Measurements from ENCODE around the gene RGCC.

RGCC gene

GRCh38 chr13:41453620-41454019 is 3.7 kb upstream of the RGCC start:
- in situ Hi-C loops (cut with MboI; ENCODE audit: low pct_unique_long_range_greater_than_20kb, low sequenced_read_pairs, unreplicated experiment) = no loop called here
- no peak for DNase-seq (ENCODE audit: low spot score)
- TF ChIP-seq CTCF (IDR thresholded peaks at IDR 0.05; ENCODE audit: extremely low read depth, insufficient read depth, missing control alignments) = no peak

GRCh38 chr13:41454170-41454569 is 3.2 kb upstream of the RGCC start:
- in situ Hi-C loops (cut with MboI; ENCODE audit: low pct_unique_long_range_greater_than_20kb, low sequenced_read_pairs, unreplicated experiment) = no loop called here
- no peak for DNase-seq (ENCODE audit: low spot score)
- TF ChIP-seq CTCF (IDR thresholded peaks at IDR 0.05; ENCODE audit: extremely low read depth, insufficient read depth, missing control alignments) = no peak

- TF ChIP-seq CTCF (IDR thresholded peaks at IDR 0.05; ENCODE audit: extremely low read depth, insufficient read depth, missing control alignments) = no peak
- in situ Hi-C loops (cut with MboI; ENCODE audit: low pct_unique_long_range_greater_than_20kb, low sequenced_read_pairs, unreplicated experiment) = no loop called here
- DNase-seq (ENCODE audit: low spot score) = no peak
These were observed 1.5 kb upstream of the RGCC start for GRCh38 chr13:41455725-41456419.

GRCh38 chr13:41457589-41458186 is 338 bp downstream of the RGCC start:
- TF ChIP-seq CTCF (IDR thresholded peaks at IDR 0.05; ENCODE audit: extremely low read depth, insufficient read depth, missing control alignments) = no peak
- in situ Hi-C loops (cut with MboI; ENCODE audit: low pct_unique_long_range_greater_than_20kb, low sequenced_read_pairs, unreplicated experiment) = no loop called here
- peak; percentile 46 for DNase-seq (ENCODE audit: low spot score)

- in situ Hi-C loops (cut with MboI; ENCODE audit: low pct_unique_long_range_greater_than_20kb, low sequenced_read_pairs, unreplicated experiment) = no loop called here
- peak; percentile 39 for DNase-seq (ENCODE audit: low spot score)
- no peak for TF ChIP-seq CTCF (IDR thresholded peaks at IDR 0.05; ENCODE audit: extremely low read depth, insufficient read depth, missing control alignments)
These were observed 924 bp downstream of the RGCC start for GRCh38 chr13:41458187-41458760.

- in situ Hi-C loops (cut with MboI; ENCODE audit: low pct_unique_long_range_greater_than_20kb, low sequenced_read_pairs, unreplicated experiment) = no loop called here
- DNase-seq (ENCODE audit: low spot score) = peak; percentile 67
- peak; percentile 83 for TF ChIP-seq CTCF (IDR thresholded peaks at IDR 0.05; ENCODE audit: extremely low read depth, insufficient read depth, missing control alignments)
These were observed 1.5 kb downstream of the RGCC start for GRCh38 chr13:41458761-41459431.

Data from GM13977 (cell line).